ENCODE measurements around the gene BANF1.

DNA sequence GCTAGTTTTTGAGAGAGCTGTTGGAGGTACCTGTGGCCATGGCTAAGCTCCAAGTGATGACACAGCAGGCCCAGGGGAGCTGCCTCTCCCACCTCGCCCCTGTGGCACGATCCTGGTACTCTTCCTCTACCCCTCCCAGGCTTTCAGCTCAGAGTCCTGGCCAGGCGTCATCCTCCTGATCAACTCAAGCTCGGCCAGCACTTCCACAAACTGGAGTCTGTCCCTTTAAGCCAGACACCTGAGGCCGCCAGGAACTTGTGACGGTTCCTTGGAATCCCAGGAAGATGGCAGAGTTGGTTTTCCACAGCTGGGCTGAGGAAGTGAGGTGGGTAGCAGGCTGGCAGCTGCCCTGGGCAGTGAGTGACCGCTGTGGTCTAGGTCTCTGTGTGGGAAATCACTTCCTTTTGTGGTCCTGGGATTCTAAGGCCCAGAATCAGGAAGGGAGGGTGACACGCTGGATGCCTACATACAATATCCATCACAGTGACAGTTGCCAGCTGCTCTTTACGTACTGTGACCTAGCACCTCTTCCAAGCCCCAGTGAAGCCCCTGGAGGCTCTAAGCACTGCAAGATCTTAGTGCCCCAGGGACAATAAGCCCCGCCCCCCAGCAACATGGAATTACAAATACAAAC is 6.3 kb downstream of the BANF1 start:
- TF ChIP-seq, protein P1, sequence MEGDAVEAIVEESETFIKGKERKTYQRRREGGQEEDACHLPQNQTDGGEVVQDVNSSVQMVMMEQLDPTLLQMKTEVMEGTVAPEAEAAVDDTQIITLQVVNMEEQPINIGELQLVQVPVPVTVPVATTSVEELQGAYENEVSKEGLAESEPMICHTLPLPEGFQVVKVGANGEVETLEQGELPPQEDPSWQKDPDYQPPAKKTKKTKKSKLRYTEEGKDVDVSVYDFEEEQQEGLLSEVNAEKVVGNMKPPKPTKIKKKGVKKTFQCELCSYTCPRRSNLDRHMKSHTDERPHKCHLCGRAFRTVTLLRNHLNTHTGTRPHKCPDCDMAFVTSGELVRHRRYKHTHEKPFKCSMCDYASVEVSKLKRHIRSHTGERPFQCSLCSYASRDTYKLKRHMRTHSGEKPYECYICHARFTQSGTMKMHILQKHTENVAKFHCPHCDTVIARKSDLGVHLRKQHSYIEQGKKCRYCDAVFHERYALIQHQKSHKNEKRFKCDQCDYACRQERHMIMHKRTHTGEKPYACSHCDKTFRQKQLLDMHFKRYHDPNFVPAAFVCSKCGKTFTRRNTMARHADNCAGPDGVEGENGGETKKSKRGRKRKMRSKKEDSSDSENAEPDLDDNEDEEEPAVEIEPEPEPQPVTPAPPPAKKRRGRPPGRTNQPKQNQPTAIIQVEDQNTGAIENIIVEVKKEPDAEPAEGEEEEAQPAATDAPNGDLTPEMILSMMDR (IDR thresholded peaks at IDR 0.05) = no peak
- TF ChIP-seq POLR2A (IDR thresholded peaks at IDR 0.05) (no peak), EP300 (IDR thresholded peaks at IDR 0.05; ENCODE audit: low read depth) (no peak), POLR2AphosphoS5 (IDR thresholded peaks at IDR 0.05) (no peak)
